ENCODE measurements around the gene HIVEP3.

The HIVEP3 gene

DNA sequence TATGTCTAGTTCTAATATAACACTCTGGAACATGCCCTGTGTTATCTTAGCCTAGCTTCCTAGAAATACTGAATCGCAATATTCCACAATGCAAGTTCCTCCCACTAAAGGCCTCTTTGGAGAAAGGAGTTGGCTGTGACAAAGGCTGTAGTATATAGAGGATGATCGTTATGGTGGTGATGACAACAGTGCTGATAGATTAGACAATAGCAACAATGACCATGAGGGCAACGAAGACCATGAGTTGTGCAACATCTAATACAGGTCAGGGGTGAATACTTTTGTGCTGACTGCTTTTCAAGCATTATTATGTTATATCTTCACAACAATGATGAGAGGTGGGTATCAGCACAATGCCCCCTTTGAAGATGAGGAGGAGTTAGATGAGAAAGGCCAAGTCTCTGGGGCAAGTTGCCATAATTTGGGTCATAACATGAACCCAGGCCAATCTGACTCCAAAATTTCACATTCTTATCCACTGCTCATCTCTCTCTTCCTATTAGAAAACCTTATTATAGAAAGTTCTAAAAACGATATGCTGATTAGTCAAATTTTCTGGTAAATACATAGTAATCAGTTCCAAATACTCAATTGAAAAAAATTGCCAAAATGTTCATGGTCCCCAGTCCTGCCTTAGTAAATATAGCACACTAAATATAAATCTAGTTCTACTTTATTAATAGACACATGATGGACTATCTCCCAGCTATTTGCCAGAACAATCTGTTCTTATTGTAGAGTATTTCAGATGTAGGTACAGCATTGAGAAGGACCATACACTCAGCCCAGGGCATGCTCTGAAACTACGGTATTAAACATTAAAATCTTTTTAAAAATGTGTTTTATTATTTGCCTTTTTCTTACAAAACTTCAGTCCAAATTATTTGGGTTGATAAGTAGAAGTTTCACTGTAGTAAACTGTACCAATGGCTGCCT lies 37.5 kb downstream of the HIVEP3 start:
- no peak overlapping the region for H3K4me3 ChIP-seq (ENCODE audit: low read length)
- no peak for DNase-seq (ENCODE audit: low read depth)
- TF ChIP-seq, protein P1, sequence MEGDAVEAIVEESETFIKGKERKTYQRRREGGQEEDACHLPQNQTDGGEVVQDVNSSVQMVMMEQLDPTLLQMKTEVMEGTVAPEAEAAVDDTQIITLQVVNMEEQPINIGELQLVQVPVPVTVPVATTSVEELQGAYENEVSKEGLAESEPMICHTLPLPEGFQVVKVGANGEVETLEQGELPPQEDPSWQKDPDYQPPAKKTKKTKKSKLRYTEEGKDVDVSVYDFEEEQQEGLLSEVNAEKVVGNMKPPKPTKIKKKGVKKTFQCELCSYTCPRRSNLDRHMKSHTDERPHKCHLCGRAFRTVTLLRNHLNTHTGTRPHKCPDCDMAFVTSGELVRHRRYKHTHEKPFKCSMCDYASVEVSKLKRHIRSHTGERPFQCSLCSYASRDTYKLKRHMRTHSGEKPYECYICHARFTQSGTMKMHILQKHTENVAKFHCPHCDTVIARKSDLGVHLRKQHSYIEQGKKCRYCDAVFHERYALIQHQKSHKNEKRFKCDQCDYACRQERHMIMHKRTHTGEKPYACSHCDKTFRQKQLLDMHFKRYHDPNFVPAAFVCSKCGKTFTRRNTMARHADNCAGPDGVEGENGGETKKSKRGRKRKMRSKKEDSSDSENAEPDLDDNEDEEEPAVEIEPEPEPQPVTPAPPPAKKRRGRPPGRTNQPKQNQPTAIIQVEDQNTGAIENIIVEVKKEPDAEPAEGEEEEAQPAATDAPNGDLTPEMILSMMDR (conservative IDR thresholded peaks at IDR 0.05; ENCODE audit: low read length), result no peak

DNA sequence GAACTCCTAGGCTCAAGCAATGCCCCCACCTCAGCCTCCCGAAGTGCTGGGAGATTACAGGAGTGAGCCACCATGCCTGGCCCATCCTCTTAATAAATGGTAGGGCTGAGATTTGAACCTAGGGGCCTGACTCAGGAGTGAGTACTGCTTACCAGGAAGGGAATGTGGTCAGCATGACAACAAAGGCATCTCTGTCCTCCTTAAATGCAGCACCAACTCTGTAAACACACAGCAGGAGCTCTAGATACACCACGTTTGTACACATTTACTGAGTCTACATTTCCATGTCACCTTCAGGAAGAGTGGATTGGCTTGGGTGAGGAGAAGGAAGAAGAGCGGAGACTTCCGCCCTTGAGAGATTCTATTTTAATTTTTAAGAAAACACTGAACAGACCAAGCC lies 38.5 kb downstream of the HIVEP3 start:
- no peak overlapping the region for H3K4me3 ChIP-seq (ENCODE audit: low read length)
- no peak for DNase-seq (ENCODE audit: low read depth)
- TF ChIP-seq, protein P1 (conservative IDR thresholded peaks at IDR 0.05; ENCODE audit: low read length), result no peak

DNA sequence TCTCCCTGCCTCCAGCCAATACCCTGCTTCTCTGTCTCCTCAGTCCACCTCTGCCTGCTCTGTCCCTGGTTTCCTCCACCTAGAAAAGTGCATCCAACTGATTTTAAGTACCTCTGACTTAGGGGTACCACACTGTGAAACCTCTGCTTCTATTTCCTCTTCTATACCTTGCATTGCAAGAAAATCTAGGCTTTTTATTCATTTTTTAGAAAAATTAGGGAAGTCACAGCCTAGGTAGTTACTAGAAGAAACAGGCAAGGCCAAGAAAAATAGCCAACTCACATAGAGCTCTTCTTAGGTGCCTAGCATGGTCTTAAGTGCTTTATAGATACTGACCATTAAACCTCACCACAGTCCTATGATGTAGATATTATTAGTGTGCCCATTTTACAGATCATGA lies 39.1 kb downstream of the HIVEP3 start:
- TF ChIP-seq, protein P1 (conservative IDR thresholded peaks at IDR 0.05; ENCODE audit: low read length), result no peak
- no peak overlapping the region for H3K4me3 ChIP-seq (ENCODE audit: low read length)
- no peak for DNase-seq (ENCODE audit: low read depth)

DNA sequence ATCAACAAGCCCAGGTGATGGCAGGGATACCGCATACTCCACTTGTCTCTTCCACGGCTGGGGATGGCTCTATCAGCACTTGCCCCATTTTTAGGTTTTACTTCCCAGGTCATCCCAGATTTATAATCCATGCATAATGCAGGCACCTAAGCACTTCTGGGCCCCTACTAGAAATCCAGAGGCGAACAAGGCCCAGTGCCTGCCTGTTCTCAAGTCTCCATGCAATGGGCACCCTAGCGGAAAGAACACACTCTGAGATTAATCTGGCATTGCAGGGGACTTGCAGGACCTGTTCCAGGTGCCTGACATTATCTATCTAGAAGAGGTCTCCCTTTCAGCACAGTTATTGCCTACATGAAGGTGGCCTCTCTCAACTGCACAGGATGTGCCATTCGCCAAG lies 39.8 kb downstream of the HIVEP3 start:
- H3K4me3 ChIP-seq (ENCODE audit: low read length), result no peak overlapping the region
- TF ChIP-seq, protein P1 (conservative IDR thresholded peaks at IDR 0.05; ENCODE audit: low read length), result no peak
- no peak for DNase-seq (ENCODE audit: low read depth)

DNA sequence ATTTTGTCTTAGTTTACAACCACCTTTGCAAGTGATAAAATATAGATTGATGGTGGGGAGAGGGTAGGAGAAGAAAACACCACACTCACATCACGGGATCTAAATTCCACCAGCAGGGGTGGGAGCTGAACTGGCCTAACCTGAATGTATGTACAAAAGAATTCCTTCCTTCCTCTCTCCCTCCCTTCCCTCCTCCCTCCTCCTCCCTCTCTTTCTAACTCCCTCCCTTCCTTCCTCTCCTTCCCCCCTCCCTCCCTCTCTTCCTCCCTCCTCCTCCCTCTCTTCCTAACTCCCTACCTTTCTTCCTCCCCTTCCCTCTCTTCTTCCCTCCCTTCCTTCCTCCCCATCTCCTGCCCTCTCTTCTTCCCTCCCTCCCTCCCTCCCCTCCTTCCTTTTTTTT lies 40.2 kb downstream of the HIVEP3 start:
- H3K4me3 ChIP-seq (ENCODE audit: low read length), result no peak overlapping the region
- no peak for DNase-seq (ENCODE audit: low read depth)
- TF ChIP-seq, protein P1 (conservative IDR thresholded peaks at IDR 0.05; ENCODE audit: low read length), result no peak

DNA sequence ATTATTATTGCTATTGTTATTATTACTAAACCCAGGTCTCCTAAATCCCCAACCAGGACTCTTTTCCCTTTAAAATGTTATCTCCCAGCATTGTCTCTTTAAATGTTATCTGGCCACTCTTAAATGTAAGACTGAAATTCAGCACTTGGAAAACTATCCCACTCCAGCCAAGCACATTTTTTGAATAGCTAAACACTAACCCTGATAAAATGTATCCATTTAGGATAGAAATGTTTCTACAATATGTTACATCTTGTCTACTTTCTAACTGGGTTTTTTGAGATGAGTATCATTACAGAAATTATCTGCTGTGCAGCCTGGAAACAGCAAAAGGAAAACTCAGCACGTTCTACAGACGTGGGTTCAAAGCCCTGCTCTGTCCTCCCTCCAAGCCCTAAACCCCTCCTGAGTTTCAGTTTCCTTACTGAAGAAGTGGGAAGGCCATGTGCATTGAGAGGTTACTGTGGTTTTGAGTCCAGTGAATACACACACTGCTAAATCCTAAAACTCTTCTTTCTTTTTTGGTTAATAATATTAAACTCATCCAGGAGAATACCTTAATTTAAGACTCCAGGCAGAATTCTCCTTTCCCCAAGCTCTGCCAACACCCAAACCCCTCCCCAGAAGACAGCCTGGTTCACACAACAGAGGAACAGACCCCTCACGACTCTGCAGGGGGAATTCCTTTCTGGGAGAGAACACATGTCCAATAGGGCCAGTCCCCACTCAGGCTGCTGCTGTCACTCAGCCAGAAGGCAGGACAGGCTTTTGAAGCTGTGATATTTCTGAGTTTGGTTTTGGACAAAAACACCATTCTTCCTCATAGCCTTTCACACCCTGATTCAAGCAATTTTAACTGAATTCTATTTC lies 41.9 kb downstream of the HIVEP3 start:
- TF ChIP-seq, protein P1 (conservative IDR thresholded peaks at IDR 0.05; ENCODE audit: low read length), result no peak
- peak overlapping the region; percentile 32 for H3K4me3 ChIP-seq (ENCODE audit: low read length)
- DNase-seq (ENCODE audit: low read depth), result peak; percentile 62

Measured in AG10803 (cell line).